Breast epithelium (tissue), 4 donors: ENCODE results near the gene NEO1. TPM values are rescaled to one million over a fixed set of nuclear protein-coding genes. Genes with fewer than 3 reads are reported as not detected.

Source experiments
- DNase-seq, 2 donors: peaks; one replicate each; pipeline ENCODE4 v3.0.0-alpha.2; 2019; ENCODE audit warnings: low spot score in 2 of 2
- H3K27ac ChIP-seq, 2 donors: fragments of 200-600 bp; sonication (generic) in 1 of 2; one replicate each; pipeline ENCODE4 v1.5.1; 2016 to 2019; ENCODE audit warnings: mild to moderate bottlenecking in 1 of 2
- H3K27me3 ChIP-seq, 2 donors: fragments of 200-600 bp; sonication (generic) in 1 of 2; one replicate each; pipeline versions ENCODE4 v1.5.1 to v1.6.0; 2017 to 2019; ENCODE audit warnings: control low read depth in 1 of 2, mild to moderate bottlenecking in 1 of 2
- H3K36me3 ChIP-seq: fragments of 200-600 bp; one replicate; pipeline ENCODE4 v1.5.1; 2019
- H3K4me1 ChIP-seq, 2 donors: fragments of 200-600 bp; sonication (generic); one replicate each; pipeline ENCODE4 v1.5.1; 2016 to 2019; ENCODE audit warnings: control low read depth in 1 of 2
- H3K4me3 ChIP-seq, 3 donors: fragments of 200-600 bp; sonication (generic); 1 replicate in 2 of 3; 2 replicates in 1 of 3; pipeline ENCODE4 v1.5.1; 2016 to 2019; ENCODE audit warnings: mild to moderate bottlenecking in 3 of 3, moderate library complexity in 2 of 3
- H3K9me3 ChIP-seq, 2 donors: fragments of 200-600 bp; sonication (generic) in 1 of 2; one replicate each; pipeline ENCODE4 v1.5.1; 2016 to 2019; ENCODE audit warnings: control low read depth in 1 of 2
- POLR2A ChIP-seq: fragments of 450-650 bp; IDR thresholded peaks from one replicate; pipeline ENCODE4 v1.6.1; 2016; ENCODE audit warnings: antibody characterized with exemption, mild to moderate bottlenecking, moderate library complexity
- POLR2AphosphoS5 ChIP-seq, 3 donors: sonication (generic); formaldehyde crosslinking; IDR thresholded peaks; one replicate each; pipeline ENCODE4 v1.6.1; 2017; ENCODE audit warnings: antibody characterized with exemption in 3 of 3
- intact Hi-C: fragments of 100-400 bp; cut with DNase I; formaldehyde crosslinking; loops from one replicate; pipeline ENCODE4 v1.15.1; 2023; ENCODE audit warnings: low total_unique reads
- total RNA-seq, 3 donors: library from RNA; depleted of rRNA; stranded (reverse); fragments of >200 nt; gene quantifications; one replicate each; pipeline ENCODE4 v1.1.0, GENCODE V29; 2016
- TF ChIP-seq, protein P1 (sequence below), 3 donors: fragments of 450-650 bp; IDR thresholded peaks; one replicate each; pipeline ENCODE4 v1.5.1; 2016 to 2017; ENCODE audit warnings: antibody characterized with exemption in 3 of 3, mild to moderate bottlenecking in 3 of 3, moderate library complexity in 3 of 3

The NEO1 gene
- total RNA-seq, 3 donors from 2014 or later: 21.3 to 66.3 (median 27.5) TPM

DNA sequence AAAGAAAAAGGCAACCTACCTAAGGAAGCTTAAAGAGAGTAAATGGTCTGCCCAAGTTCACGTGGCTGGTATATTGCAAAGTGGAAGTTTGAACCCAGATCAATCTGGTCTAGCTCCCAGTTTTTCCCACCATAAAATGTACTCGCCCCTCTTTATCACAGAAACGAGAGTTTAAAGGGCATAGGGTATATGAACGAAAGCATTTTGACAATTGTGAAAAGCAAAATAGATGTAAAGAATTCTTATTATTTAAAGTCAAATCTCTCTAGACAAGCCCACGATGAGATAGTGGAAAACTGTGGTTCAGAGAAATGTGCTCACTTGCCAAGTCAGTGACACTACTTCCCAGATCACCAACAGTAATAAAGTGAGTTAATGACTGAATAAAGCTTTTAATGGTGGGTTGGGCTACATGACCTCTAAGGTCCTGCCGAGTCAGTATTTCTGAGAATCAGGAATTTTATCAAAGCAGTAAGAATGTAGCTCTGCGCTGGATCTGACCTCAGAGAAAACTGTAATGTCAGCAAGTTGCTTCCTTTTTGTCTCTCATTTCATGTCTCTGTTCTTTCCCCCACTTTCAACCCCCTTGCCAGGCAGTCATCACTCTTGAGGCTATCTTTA is 23.3 kb upstream of the NEO1 start:
- Histone ChIP-seq H3K36me3 (no peaks in the 10 kb centered on the region), H3K27me3 (no peaks in the 10 kb centered on the region), H3K27ac (no peak overlapping the region), H3K9me3 (no peaks in the 10 kb centered on the region), H3K4me1 (no peaks in the 10 kb centered on the region), H3K4me3 (no peak overlapping the region)
- no peak for DNase-seq
- intact Hi-C loops: no loop called here
- no peak for TF ChIP-seq POLR2AphosphoS5 (IDR thresholded peaks at IDR 0.05)
- TF ChIP-seq POLR2A: no peak
- TF ChIP-seq, protein P1, sequence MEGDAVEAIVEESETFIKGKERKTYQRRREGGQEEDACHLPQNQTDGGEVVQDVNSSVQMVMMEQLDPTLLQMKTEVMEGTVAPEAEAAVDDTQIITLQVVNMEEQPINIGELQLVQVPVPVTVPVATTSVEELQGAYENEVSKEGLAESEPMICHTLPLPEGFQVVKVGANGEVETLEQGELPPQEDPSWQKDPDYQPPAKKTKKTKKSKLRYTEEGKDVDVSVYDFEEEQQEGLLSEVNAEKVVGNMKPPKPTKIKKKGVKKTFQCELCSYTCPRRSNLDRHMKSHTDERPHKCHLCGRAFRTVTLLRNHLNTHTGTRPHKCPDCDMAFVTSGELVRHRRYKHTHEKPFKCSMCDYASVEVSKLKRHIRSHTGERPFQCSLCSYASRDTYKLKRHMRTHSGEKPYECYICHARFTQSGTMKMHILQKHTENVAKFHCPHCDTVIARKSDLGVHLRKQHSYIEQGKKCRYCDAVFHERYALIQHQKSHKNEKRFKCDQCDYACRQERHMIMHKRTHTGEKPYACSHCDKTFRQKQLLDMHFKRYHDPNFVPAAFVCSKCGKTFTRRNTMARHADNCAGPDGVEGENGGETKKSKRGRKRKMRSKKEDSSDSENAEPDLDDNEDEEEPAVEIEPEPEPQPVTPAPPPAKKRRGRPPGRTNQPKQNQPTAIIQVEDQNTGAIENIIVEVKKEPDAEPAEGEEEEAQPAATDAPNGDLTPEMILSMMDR (IDR thresholded peaks at IDR 0.05): no peak

DNA sequence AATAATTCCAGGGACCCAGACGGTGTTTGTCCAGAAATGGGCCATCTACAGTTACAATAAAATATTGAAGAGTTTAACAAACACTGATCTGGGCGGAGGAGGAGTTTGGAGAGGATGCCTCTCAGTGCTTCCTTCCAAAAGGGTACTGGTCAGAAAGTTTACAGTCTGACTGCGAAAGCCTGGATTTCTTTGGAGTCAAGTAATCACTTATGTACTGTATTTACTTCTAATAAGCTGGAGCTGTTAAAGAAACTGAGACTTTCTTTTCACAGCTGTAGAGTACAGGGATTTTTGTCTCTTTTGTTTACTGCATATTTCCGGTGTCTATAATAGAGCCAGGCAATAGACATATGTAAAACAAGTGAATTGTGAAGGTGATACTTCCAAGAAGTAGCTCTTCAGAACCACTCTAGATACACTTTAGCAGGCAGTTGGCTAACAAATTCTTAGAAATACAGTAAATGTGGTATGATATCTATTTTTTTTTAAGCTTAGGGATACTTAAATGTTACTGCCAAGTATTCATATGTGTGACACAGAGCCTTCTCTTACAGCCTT is 22.1 kb upstream of the NEO1 start:
- H3K4me3 ChIP-seq: no peak overlapping the region
- H3K4me1 ChIP-seq: no peaks in the 10 kb centered on the region
- intact Hi-C loops: no loop called here
- TF ChIP-seq POLR2A (no peak), POLR2AphosphoS5 (IDR thresholded peaks at IDR 0.05) (no peak)
- TF ChIP-seq, protein P1 (IDR thresholded peaks at IDR 0.05): no peak
- no peaks in the 10 kb centered on the region for H3K36me3 ChIP-seq
- DNase-seq: no peak
- no peaks in the 10 kb centered on the region for H3K9me3 ChIP-seq
- H3K27ac ChIP-seq: no peak overlapping the region
- H3K27me3 ChIP-seq: no peaks in the 10 kb centered on the region

DNA sequence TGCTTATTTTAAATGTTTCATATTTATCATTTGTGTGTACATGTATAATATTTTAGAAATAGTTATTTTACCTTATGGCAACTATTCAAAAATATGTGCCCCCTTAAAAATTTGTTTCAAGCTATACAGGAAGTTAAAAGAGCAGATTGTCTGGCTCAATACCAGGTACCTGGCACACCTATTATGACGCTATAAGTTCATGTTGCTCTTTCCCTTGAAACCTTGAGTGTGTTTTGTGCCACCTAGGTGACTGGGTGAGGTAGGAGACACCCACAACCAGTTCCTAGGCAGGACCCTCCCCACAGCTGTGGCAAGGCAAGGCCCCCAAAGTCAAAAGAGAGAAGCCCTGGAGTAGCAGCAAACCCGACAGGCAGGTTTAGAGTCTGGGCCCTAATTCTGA is 20.6 kb upstream of the NEO1 start:
- H3K9me3 ChIP-seq: no peaks in the 10 kb centered on the region
- no peaks in the 10 kb centered on the region for H3K27me3 ChIP-seq
- no peaks in the 10 kb centered on the region for H3K4me1 ChIP-seq
- H3K4me3 ChIP-seq: no peak overlapping the region
- DNase-seq: no peak
- H3K27ac ChIP-seq: no peak overlapping the region
- no peaks in the 10 kb centered on the region for H3K36me3 ChIP-seq
- intact Hi-C loops: no loop called here
- no peak for TF ChIP-seq POLR2A
- TF ChIP-seq, protein P1 (IDR thresholded peaks at IDR 0.05): no peak
- no peak for TF ChIP-seq POLR2AphosphoS5 (IDR thresholded peaks at IDR 0.05)

DNA sequence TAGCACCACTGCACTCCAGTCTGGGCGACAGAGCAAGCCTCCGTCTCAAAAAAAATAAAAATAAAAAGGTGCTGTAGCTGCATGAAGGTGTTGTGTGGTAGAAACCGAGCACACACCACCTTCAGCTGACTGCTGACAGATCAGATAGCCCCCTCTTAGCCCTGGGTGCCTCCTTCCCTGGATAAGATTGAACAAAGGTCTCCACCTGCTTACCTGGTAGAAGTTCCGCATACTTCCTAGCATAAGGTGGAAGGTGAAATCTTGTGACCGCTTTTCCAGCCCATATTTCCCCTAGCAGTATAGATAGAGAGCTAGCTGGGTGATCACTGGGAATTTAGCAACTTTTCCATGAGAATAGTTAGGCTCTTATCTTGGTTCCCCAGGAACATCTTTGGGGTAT is 18.7 kb upstream of the NEO1 start:
- TF ChIP-seq, protein P1 (IDR thresholded peaks at IDR 0.05): no peak
- no peak for TF ChIP-seq POLR2AphosphoS5 (IDR thresholded peaks at IDR 0.05)
- no peak for TF ChIP-seq POLR2A
- Histone ChIP-seq H3K9me3 (no peaks in the 10 kb centered on the region), H3K27me3 (no peaks in the 10 kb centered on the region), H3K36me3 (no peaks in the 10 kb centered on the region), H3K4me1 (no peaks in the 10 kb centered on the region), H3K27ac (no peak overlapping the region), H3K4me3 (no peak overlapping the region)
- intact Hi-C loops: no loop called here
- no peak for DNase-seq

DNA sequence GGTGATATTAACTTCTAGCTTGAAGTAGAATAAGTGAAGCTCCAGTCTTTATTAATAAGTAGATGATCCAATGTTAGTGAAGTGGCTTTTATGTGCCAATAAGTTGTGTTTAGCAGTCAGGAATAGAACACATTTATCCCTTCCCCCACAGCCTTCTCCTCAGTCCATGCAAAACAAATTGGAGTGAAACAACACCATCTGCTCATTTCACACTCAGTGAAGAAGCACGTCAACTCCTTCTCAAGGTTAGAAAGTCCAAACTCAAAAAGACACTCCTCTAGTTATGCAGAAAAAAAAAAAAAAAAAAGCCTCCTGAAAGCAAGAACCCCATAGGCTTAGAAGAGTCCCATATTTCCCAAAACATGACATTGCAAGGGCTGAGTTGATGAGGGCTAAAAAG is 18.0 kb upstream of the NEO1 start:
- TF ChIP-seq, protein P1 (IDR thresholded peaks at IDR 0.05): no peak
- no peak for TF ChIP-seq POLR2A
- TF ChIP-seq POLR2AphosphoS5 (IDR thresholded peaks at IDR 0.05): no peak

More for the DNA sequence above, 18.0 kb upstream of the NEO1 start:
- DNase-seq: no peak
- H3K4me3 ChIP-seq: no peak overlapping the region
- intact Hi-C loops: no loop called here
- no peaks in the 10 kb centered on the region for H3K9me3 ChIP-seq
- no peaks in the 10 kb centered on the region for H3K36me3 ChIP-seq
- no peaks in the 10 kb centered on the region for H3K27me3 ChIP-seq
- H3K27ac ChIP-seq: no peak overlapping the region
- no peaks in the 10 kb centered on the region for H3K4me1 ChIP-seq
